Left ventricle myocardium inferior (tissue), 1 donor: ENCODE data around the gene PABPC1L. TPM values are rescaled to one million over a fixed set of nuclear protein-coding genes. Genes with fewer than 3 reads are reported as not detected.

Experiments used
- DNase-seq: peaks from one replicate; pipeline ENCODE4 v3.0.0-alpha.2; 2020
- H3K27ac ChIP-seq: fragments of 200-600 bp; replicated peaks from 2 replicates; pipeline ENCODE4 v1.8.0; 2021
- H3K27me3 ChIP-seq: fragments of 200-600 bp; 2 replicates; pipeline ENCODE4 v1.8.0; 2021; ENCODE audit warnings: low read depth
- H3K36me3 ChIP-seq: fragments of 200-600 bp; 2 replicates; pipeline ENCODE4 v1.8.0; 2021
- H3K4me1 ChIP-seq: fragments of 200-600 bp; 2 replicates; pipeline ENCODE4 v1.8.0; 2021
- H3K4me3 ChIP-seq: fragments of 200-600 bp; 2 replicates; pipeline ENCODE4 v1.8.0; 2021; ENCODE audit warnings: mild to moderate bottlenecking, moderate library complexity
- H3K9me3 ChIP-seq: fragments of 200-600 bp; replicated peaks from 2 replicates; pipeline ENCODE4 v1.8.0; 2021
- intact Hi-C: fragments of 100-400 bp; cut with micrococcal nuclease; formaldehyde crosslinking; loops from one replicate; pipeline ENCODE4 v1.11.0; 2022
- total RNA-seq: library from RNA; stranded (reverse); fragmentation: NEBNext Ultra II Directional; extraction: Animal tissue kit (Norgen Biotek cat#: 25700); gene quantifications from one replicate; pipeline ENCODE4 v1.2.1, GENCODE V29; 2021
- TF ChIP-seq, protein P1 (sequence below): fragments of 200-600 bp; IDR thresholded peaks from 2 replicates; pipeline ENCODE4 v1.8.0; 2021; ENCODE audit warnings: antibody characterized with exemption, mild to moderate bottlenecking, borderline replicate concordance
- donor health status: DM: no; HTN: yes; CAD: no; lungs with severe emphysema.

The PABPC1L gene
- total RNA-seq, 1 donor from 2014 or later = 2.4 TPM

DNA sequence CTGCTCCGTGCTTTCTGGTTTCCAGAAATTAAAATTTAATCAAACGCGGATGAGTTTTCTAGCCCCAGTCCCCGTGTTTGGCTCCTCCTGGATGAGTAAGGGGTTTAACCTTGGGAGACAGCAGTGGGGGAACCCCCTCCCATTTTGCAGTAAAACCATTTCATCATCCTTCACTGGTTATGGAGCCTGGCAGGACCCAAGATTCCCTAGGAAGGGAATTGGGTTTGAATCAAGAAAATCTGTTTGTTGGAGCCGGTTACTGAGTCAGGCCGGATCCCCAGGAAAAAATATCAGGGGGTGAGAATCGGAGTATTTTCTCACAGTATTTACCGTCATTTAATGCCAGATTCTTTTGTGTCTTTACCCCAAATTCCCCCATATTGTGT, 23.6 kb upstream of the PABPC1L start:
- no peaks in the 10 kb centered on the region for H3K9me3 ChIP-seq
- H3K4me3 ChIP-seq = peak overlapping the region; percentile 93
- no peaks in the 10 kb centered on the region for H3K36me3 ChIP-seq
- intact Hi-C loops = no loop called here
- TF ChIP-seq, protein P1, sequence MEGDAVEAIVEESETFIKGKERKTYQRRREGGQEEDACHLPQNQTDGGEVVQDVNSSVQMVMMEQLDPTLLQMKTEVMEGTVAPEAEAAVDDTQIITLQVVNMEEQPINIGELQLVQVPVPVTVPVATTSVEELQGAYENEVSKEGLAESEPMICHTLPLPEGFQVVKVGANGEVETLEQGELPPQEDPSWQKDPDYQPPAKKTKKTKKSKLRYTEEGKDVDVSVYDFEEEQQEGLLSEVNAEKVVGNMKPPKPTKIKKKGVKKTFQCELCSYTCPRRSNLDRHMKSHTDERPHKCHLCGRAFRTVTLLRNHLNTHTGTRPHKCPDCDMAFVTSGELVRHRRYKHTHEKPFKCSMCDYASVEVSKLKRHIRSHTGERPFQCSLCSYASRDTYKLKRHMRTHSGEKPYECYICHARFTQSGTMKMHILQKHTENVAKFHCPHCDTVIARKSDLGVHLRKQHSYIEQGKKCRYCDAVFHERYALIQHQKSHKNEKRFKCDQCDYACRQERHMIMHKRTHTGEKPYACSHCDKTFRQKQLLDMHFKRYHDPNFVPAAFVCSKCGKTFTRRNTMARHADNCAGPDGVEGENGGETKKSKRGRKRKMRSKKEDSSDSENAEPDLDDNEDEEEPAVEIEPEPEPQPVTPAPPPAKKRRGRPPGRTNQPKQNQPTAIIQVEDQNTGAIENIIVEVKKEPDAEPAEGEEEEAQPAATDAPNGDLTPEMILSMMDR = no peak
- no peak for DNase-seq
- peak overlapping the region; percentile 99 for H3K27ac ChIP-seq
- no peaks in the 10 kb centered on the region for H3K27me3 ChIP-seq
- peaks cover 67% of the 10 kb centered on the region for H3K4me1 ChIP-seq

GRCh38 chr20:44886828-44887227, 23.0 kb upstream of the PABPC1L start:
- Histone ChIP-seq H3K4me1 (peaks cover 73% of the 10 kb centered on the region), H3K27me3 (no peaks in the 10 kb centered on the region), H3K4me3 (peak overlapping the region; percentile 93), H3K27ac (peak overlapping the region; percentile 99), H3K36me3 (no peaks in the 10 kb centered on the region), H3K9me3 (no peaks in the 10 kb centered on the region)
- TF ChIP-seq, protein P1 = no peak
- intact Hi-C loops = no loop called here
- no peak for DNase-seq

- Histone ChIP-seq H3K36me3 (no peaks in the 10 kb centered on the region), H3K27ac (no peak overlapping the region), H3K9me3 (no peaks in the 10 kb centered on the region), H3K4me3 (peak overlapping the region; percentile 93), H3K4me1 (peaks cover 79% of the 10 kb centered on the region), H3K27me3 (no peaks in the 10 kb centered on the region)
- TF ChIP-seq, protein P1 = no peak
- no peak for DNase-seq
- intact Hi-C loops = no loop called here
Measured at GRCh38 chr20:44887466-44887865, 22.4 kb upstream of the PABPC1L start.

DNA sequence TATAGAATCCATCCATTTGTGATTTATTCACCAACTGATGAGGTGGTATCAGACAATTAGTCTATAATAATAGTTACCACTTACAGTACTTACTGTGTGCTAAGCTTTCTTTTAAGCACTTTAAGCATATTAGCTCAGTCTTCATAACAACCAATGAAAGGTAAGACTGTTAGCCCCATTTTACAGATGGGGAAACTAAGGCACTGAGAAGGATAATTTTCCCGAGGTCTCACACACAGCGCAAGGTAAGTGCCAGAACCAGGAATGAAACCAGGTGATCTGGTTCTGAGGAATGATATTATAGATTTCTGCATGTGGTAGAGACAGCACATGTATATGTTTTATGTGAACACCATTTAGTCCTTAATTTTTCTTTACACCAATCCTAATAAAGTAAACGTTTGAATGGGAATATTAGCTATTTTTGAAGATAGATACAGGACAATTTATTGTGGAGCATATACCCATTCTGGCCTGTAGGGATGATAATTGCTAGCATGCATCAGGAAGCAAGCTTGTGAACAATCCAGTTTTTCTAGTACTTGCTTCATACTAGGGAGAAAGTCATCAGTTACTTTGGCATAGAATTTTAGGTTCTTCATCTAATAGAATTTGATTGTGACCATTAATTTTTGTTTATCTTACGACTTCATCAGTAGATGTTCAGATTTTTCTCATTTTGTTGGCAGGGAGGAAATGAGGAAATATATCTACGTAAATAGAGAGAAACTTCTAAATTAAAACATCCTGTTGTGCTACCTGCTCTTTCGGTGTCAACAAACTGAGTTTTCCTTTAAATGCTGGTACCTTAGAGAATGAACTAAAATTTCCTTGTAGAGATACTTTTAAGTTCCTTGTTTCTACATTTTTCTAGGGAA, 21.4 kb upstream of the PABPC1L start:
- no peaks in the 10 kb centered on the region for H3K36me3 ChIP-seq
- intact Hi-C loops = no loop called here
- no peaks in the 10 kb centered on the region for H3K27me3 ChIP-seq
- H3K27ac ChIP-seq = no peak overlapping the region
- no peaks in the 10 kb centered on the region for H3K9me3 ChIP-seq
- TF ChIP-seq, protein P1 = peak; percentile 29
- H3K4me3 ChIP-seq = peak overlapping the region; percentile 93
- no peak for DNase-seq
- peaks cover 88% of the 10 kb centered on the region for H3K4me1 ChIP-seq

GRCh38 chr20:44891826-44892225, 18.0 kb upstream of the PABPC1L start:
- no peak for DNase-seq
- TF ChIP-seq, protein P1 = no peak
- Histone ChIP-seq H3K36me3 (no peaks in the 10 kb centered on the region), H3K27ac (no peak overlapping the region), H3K27me3 (no peaks in the 10 kb centered on the region), H3K4me3 (no peak overlapping the region), H3K4me1 (peaks cover 99% of the 10 kb centered on the region), H3K9me3 (no peaks in the 10 kb centered on the region)
- intact Hi-C loops = no loop called here
